GM12864 (cell line): Measurements from ENCODE around the gene ANKS1B.

Experiments used
- DNase-seq: peaks from one replicate; pipeline ENCODE4 v3.0.0-alpha.2; 2011; ENCODE audit warnings: low read depth
- H3K4me3 ChIP-seq: 2 replicates; pipeline ENCODE4 v1.5.1; 2011; ENCODE audit warnings: mild to moderate bottlenecking, low read depth, low read length, control low read depth
- CTCF ChIP-seq: IDR thresholded peaks from 2 replicates; pipeline ENCODE4 v1.5.1; 2011; ENCODE audit warnings: low read depth, mild to moderate bottlenecking, moderate library complexity, low read length, control low read depth, inconsistent platforms; ENCODE audit errors: missing control alignments

ANKS1B gene

GRCh38 chr12:99901181-99901580 lies 83.6 kb downstream of the ANKS1B start:
- no peak overlapping the region for H3K4me3 ChIP-seq
- no peak for TF ChIP-seq CTCF
- DNase-seq, result no peak

GRCh38 chr12:99898645-99899044 lies 86.1 kb downstream of the ANKS1B start:
- no peak for DNase-seq
- H3K4me3 ChIP-seq, result no peak overlapping the region
- no peak for TF ChIP-seq CTCF

DNA sequence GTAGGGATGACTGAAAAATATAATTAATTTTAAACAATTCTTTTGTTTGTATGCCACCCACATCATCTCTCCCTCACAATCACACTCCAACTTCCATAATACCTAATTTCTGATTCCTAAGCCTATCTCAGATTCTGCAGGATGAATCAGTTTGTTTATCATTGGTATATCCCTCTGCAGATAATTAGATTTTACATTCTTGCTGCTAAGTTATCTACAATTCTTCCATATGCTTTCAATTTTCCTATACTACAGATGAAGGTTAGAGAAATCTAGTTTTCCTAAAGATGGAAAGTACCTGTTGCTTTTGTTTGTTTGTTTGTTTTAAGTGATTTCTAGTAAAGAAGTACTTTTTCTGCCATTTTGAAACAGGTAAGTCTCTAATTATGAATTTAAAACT lies 105.3 kb downstream of the ANKS1B start:
- no peak for TF ChIP-seq CTCF
- DNase-seq, result no peak
- H3K4me3 ChIP-seq, result no peak overlapping the region

DNA sequence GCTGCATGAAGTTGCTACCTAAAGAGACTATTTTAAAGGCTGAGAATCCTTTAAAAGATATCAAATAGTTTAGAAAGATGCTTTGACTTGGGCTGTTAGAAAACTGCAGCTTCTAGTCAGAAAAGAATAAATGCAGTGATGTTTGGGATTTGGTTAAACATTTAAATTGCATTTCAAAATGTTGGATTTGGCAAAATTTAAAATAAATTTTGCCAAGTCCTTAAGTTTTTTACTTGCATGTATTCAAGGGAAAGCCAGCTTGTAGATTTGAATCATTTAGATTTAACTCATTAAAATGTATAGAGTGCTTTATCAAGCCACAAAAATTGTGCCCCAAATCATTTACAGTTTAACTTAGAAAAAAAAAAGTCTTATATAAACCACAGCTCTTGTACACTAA lies 109.7 kb downstream of the ANKS1B start:
- DNase-seq, result no peak

DNA sequence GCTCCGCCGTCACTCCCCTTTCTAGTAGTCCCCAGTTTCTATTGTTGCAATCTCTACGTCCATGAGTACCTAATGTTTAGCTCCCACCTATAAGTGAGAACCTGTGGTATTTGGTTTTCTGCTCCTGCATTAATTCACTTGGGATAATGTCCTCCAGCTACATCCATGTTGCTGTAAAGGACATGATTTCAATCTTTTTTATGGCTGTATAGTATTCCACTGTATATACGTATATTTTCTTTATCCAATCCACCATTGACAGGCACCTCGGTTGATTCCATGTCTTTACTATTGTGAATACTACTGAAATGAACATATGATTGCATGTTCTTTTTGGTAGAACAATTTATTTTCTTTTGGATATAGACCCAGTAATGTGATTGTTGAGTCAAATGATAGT lies 114.7 kb downstream of the ANKS1B start:
- no peak for DNase-seq
- TF ChIP-seq CTCF, result no peak
- H3K4me3 ChIP-seq, result no peak overlapping the region

More for the DNA sequence above, 109.7 kb downstream of the ANKS1B start:
- no peak overlapping the region for H3K4me3 ChIP-seq
- no peak for TF ChIP-seq CTCF

DNA sequence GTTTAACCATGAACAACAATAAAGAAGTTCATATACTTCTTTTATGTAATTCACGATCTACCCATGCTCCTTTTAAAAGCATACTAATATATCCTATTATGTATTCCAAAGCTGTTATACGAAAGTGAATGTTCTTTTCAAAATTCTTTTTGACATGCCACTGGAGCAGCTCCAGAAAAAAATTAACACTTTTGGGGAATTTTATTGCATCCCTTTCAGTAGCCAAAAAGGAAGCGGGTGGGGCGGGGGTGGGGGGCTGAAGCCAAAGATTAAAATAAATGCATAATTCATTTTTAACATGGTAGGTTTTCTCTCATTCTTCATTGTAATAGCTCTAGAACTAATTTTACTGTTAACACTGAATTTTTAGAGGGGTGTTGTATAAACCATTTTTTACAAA lies 123.0 kb downstream of the ANKS1B start:
- H3K4me3 ChIP-seq, result no peak overlapping the region
- TF ChIP-seq CTCF, result no peak
- no peak for DNase-seq

- no peak overlapping the region for H3K4me3 ChIP-seq
- no peak for TF ChIP-seq CTCF
- no peak for DNase-seq
Measured at GRCh38 chr12:99859126-99859525, 125.6 kb downstream of the ANKS1B start.
